Measurements from ENCODE around the gene RTP1.

- TF ChIP-seq CTCF (IDR thresholded peaks at IDR 0.05), result no peak
- TF ChIP-seq EZH2 (IDR thresholded peaks at IDR 0.05), result no peak
Observed at GRCh38 chr3:187183210-187183862, 13.9 kb upstream of the RTP1 start.
